CD8-positive, alpha-beta memory T cell (primary cell): Measurements from ENCODE around the gene PIP5K1B. TPM values are rescaled to one million over a fixed set of nuclear protein-coding genes. Genes with fewer than 3 reads are reported as not detected.

ENCODE experiments used
- CTCF ChIA-PET: fragments of 350-600 bp; sonication (Branson Sonifier 250); formaldehyde crosslinking; loops from one replicate; lab custom pipeline; 2021; ENCODE audit warnings: antibody characterized with exemption; lab: Charles Lee
- POLR2A ChIA-PET: fragments of 350-600 bp; sonication (Branson Sonifier 250); formaldehyde crosslinking; loops from one replicate; lab custom pipeline; 2021; ENCODE audit warnings: antibody characterized with exemption; lab: Charles Lee
- DNase-seq, 5 donors: peaks; one replicate each; pipeline versions ENCODE4 v3.0.0 to v3.0.0-alpha.2; 2020 to 2022; ENCODE audit warnings: mixed read lengths in 1 of 5
- H3K27ac ChIP-seq: one replicate; pipeline ENCODE4 v1.7.0; 2013; ENCODE audit warnings: low read depth, mild to moderate bottlenecking, low read length, moderate library complexity
- H3K27me3 ChIP-seq: 2 replicates; pipeline ENCODE4 v1.7.0; 2013; ENCODE audit warnings: low read length, mild to moderate bottlenecking; ENCODE audit not compliant: insufficient read depth, poor library complexity, severe bottlenecking
- H3K36me3 ChIP-seq: 2 replicates; pipeline ENCODE4 v1.7.0; 2013; ENCODE audit warnings: mild to moderate bottlenecking, low read length, moderate library complexity; ENCODE audit not compliant: insufficient read depth
- H3K4me1 ChIP-seq: 2 replicates; pipeline ENCODE4 v1.7.0; 2013; ENCODE audit warnings: mild to moderate bottlenecking, low read length, moderate library complexity; ENCODE audit not compliant: insufficient read depth
- H3K4me3 ChIP-seq: 2 replicates; pipeline ENCODE4 v1.7.0; 2013; ENCODE audit warnings: mild to moderate bottlenecking, low read length
- H3K9me3 ChIP-seq: 2 replicates; pipeline ENCODE4 v1.7.0; 2013; ENCODE audit warnings: mild to moderate bottlenecking, low read length
- H3K27ac Mint-ChIP-seq, 8 donors: one replicate each; pipeline ENCODE4 v1.8.0; 2020 to 2021; ENCODE audit warnings: mixed read lengths in 8 of 8, mild to moderate bottlenecking in 6 of 8, inconsistent platforms in 3 of 8, moderate library complexity in 3 of 8
- H3K27me3 Mint-ChIP-seq, 2 donors: one replicate each; pipeline ENCODE4 v1.8.0; 2020 to 2021; ENCODE audit warnings: mixed read lengths in 2 of 2, mild to moderate bottlenecking in 1 of 2, moderate library complexity in 1 of 2
- H3K36me3 Mint-ChIP-seq, 3 donors: one replicate each; pipeline ENCODE4 v1.8.0; 2020 to 2021; ENCODE audit warnings: mixed read lengths in 3 of 3, inconsistent platforms in 1 of 3, mild to moderate bottlenecking in 1 of 3
- H3K4me1 Mint-ChIP-seq, 3 donors: one replicate each; pipeline ENCODE4 v1.8.0; 2020 to 2021; ENCODE audit warnings: mixed read lengths in 3 of 3, inconsistent platforms in 1 of 3, mild to moderate bottlenecking in 1 of 3
- H3K4me3 Mint-ChIP-seq, 7 donors: one replicate each; pipeline ENCODE4 v1.8.0; 2020 to 2021; ENCODE audit warnings: mixed read lengths in 7 of 7, mild to moderate bottlenecking in 6 of 7, moderate library complexity in 4 of 7, inconsistent platforms in 2 of 7
- H3K9me3 Mint-ChIP-seq, 5 donors: one replicate each; pipeline ENCODE4 v1.8.0; 2020 to 2022; ENCODE audit warnings: mixed read lengths in 5 of 5, mild to moderate bottlenecking in 3 of 5, moderate library complexity in 2 of 5, inconsistent platforms in 1 of 5
- polyA plus RNA-seq: library from polyadenylated mRNA; unstranded; fragments of 300-500 nt; fragmentation: Illumina TruSeq; gene quantifications from one replicate; pipeline ENCODE4 v1.2.3, GENCODE V29; 2021
- total RNA-seq, 2 experiments: library from RNA; stranded (reverse); gene quantifications; one replicate each; pipeline ENCODE4 v1.2.3, GENCODE V29; 2021

The PIP5K1B gene
- total and polyA plus RNA-seq, 3 experiments from 2014 or later: 3.1 TPM; not detected in 1

DNA sequence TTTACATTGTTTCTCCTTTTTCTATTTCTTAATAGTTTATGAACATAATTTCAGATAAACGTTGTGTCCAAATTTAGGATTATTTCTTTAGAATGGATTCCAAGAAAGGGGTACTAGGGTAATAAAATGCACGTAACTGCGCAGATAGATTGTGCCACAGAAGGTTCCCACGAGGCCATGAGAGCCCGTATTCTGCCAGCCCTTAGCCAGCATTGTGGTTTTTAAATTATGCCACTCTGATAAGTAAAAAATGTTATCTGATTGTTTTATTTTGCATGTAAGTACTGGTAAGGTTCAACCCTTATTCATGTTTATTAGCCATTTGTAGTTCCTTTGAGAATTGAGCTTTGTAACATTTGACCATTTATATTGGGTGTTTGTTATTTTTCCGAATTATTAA is 220.1 kb downstream of the PIP5K1B start:
- H3K4me3 ChIP-seq: no peak overlapping the region
- H3K27ac ChIP-seq: no peak overlapping the region
- H3K4me3 Mint-ChIP-seq: no peak overlapping the region
- no peaks in the 10 kb centered on the region for H3K36me3 ChIP-seq
- peaks cover 0 to 21% of the 10 kb centered on the region in 2 donors for H3K27me3 Mint-ChIP-seq
- H3K27ac Mint-ChIP-seq: no peak overlapping the region
- no peaks in the 10 kb centered on the region for H3K4me1 ChIP-seq
- H3K9me3 ChIP-seq: no peaks in the 10 kb centered on the region
- H3K36me3 Mint-ChIP-seq: no peaks in the 10 kb centered on the region
- peaks cover 3% of the 10 kb centered on the region for H3K27me3 ChIP-seq
- no peak for DNase-seq
- H3K4me1 Mint-ChIP-seq: no peaks in the 10 kb centered on the region
- POLR2A ChIA-PET: no interaction called here
- CTCF ChIA-PET: no interaction called here
- no peaks in the 10 kb centered on the region for H3K9me3 Mint-ChIP-seq

DNA sequence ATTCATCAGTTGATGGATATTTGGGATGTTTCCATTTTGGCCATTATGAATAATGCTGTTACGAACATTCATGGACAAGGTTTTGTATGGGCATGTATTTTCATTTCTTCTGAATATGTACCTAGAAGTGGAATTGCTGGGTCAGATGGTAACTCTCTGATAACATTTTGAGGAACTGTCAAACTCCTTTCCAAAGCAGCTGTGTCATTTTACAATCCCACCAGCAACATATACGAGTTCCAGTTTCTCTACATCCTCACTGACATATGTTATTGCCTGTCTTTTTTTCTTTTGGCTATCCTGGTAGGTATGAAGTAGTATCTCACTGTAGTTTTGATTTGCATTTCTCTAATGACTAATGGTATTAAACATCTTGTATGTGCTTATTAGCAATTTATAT is 222.1 kb downstream of the PIP5K1B start:
- H3K27me3 ChIP-seq: peaks cover 5% of the 10 kb centered on the region
- no peak overlapping the region for H3K4me3 ChIP-seq
- POLR2A ChIA-PET: no interaction called here
- no peaks in the 10 kb centered on the region for H3K36me3 ChIP-seq
- Mint-ChIP-seq H3K27ac (no peak overlapping the region), H3K4me3 (no peak overlapping the region), H3K9me3 (no peaks in the 10 kb centered on the region), H3K27me3 (peaks cover 0 to 31% of the 10 kb centered on the region in 2 donors), H3K4me1 (peaks cover 0 to 11% (median 2%) of the 10 kb centered on the region in 3 donors), H3K36me3 (no peaks in the 10 kb centered on the region)
- H3K27ac ChIP-seq: no peak overlapping the region
- CTCF ChIA-PET: no interaction called here
- H3K4me1 ChIP-seq: peaks cover 9% of the 10 kb centered on the region
- H3K9me3 ChIP-seq: no peaks in the 10 kb centered on the region
- no peak for DNase-seq

DNA sequence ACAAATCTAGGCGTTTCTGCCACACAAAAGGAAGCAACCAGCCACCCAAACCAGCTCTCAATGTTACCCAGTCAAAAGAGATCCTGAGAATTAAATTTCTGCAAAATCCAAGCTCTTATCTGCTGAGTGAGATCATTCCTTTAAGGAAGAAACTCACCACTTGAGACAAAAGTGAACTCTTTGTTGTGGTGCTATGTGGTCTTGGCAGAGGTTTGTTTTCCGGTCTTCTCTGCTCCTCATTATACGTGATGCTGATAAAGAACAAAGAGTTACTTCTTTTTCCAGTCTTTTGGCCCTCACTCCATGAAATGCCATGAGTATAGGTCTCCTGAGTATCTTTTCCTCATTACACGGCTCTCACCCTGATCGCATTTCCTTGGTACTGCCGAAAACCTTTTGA is 226.8 kb downstream of the PIP5K1B start:
- no peak overlapping the region for H3K27ac Mint-ChIP-seq
- ChIA-PET CTCF (no interaction called here), POLR2A (no interaction called here)
- Histone ChIP-seq H3K27me3 (peaks cover 5% of the 10 kb centered on the region), H3K4me3 (no peak overlapping the region), H3K27ac (no peak overlapping the region), H3K36me3 (no peaks in the 10 kb centered on the region), H3K9me3 (no peaks in the 10 kb centered on the region), H3K4me1 (peaks cover 9% of the 10 kb centered on the region)
- H3K4me1 Mint-ChIP-seq: peaks cover 0 to 11% (median 2%) of the 10 kb centered on the region in 3 donors
- H3K27me3 Mint-ChIP-seq: peaks cover 3 to 38% of the 10 kb centered on the region in 2 donors
- no peak overlapping the region for H3K4me3 Mint-ChIP-seq
- no peaks in the 10 kb centered on the region for H3K9me3 Mint-ChIP-seq
- peak in 1 of 5 donors; percentile 20 for DNase-seq
- no peaks in the 10 kb centered on the region for H3K36me3 Mint-ChIP-seq

DNA sequence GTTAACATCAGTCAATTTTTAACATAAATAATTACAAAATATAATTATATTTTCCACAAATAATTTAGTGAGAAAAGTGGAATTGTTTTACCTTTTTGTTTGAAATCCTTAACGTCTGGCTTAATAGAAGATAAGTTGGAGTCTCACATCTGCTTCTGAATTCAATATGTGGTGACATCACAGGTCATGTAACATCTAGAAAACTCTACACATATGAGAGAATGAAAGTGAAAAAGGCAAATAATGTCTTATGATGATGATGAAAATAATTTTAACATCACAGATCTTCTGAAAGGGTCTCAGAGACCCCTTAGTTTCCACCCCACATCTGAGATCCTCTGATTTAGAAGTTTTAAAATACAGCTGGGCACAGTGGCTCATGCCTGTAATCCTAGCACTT is 227.4 kb downstream of the PIP5K1B start:
- H3K4me3 Mint-ChIP-seq: no peak overlapping the region
- no peak overlapping the region for H3K4me3 ChIP-seq
- no peaks in the 10 kb centered on the region for H3K36me3 Mint-ChIP-seq
- DNase-seq: no peak
- peaks cover 3 to 36% of the 10 kb centered on the region in 2 donors for H3K27me3 Mint-ChIP-seq
- no peaks in the 10 kb centered on the region for H3K9me3 Mint-ChIP-seq
- POLR2A ChIA-PET: no interaction called here
- H3K27me3 ChIP-seq: peaks cover 5% of the 10 kb centered on the region
- H3K27ac ChIP-seq: no peak overlapping the region
- no peaks in the 10 kb centered on the region for H3K36me3 ChIP-seq
- H3K4me1 ChIP-seq: peaks cover 9% of the 10 kb centered on the region
- H3K9me3 ChIP-seq: no peaks in the 10 kb centered on the region
- no peak overlapping the region for H3K27ac Mint-ChIP-seq
- H3K4me1 Mint-ChIP-seq: peaks cover 0 to 11% (median 2%) of the 10 kb centered on the region in 3 donors
- CTCF ChIA-PET: no interaction called here

DNA sequence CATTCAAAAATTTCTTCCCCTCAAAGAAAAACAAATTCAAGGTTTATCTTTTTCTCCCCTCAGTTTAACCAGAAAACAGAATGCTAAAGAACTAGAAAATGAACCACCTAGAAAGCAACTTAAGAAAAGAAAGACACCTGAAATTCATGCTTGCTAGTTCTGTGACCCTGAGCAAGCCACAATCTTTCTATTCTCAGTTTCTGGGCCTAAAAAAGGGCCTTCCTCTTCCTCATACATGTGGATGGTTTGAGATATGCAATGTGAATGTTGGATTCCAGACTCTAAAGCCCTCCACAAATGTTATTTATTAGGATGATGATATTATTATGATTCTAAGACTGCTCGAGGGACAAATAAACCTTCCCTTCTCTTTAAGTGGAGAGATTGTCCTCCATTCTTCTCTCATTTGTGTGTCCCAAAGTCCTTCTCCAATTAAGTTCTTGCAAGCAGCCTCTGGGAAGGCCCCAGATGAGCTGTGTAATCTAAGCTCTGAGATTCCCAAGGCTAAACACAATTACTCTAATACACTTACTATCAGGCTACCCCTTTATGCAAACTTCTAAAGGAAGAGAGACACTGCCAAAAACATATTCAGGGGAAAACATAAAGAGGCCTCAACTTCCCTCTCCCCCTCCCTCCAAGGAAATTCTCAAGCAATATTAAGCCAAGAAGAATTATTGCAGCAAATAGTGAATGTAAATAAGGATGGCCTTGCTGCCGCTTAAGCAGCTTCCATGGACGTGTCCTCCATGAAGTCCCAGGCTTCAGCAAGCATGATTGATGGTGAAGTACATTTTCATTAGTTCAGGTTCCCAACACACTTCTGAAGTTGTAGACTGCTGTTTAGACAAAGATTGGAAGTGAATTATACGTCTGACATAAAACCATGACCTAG is 228.6 kb downstream of the PIP5K1B start:
- DNase-seq: no peak
- POLR2A ChIA-PET: no interaction called here

DNA sequence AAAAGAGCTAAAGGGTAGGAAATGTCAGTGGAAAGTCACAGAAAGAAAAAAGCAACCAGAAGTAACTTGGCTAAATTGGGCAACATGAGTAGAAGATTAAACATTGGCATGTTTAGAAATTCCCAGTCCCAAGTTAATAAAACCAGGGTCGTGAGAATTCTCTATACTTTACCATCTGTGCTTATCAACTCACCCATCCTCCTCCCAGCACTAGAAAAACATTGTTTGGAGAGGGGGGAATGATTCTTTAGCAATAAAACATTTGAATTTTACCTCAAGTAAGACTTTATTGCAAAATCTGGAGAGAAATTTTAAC is 229.2 kb downstream of the PIP5K1B start:
- Mint-ChIP-seq H3K27ac (no peak overlapping the region), H3K9me3 (no peaks in the 10 kb centered on the region), H3K4me1 (peaks cover 0 to 11% (median 2%) of the 10 kb centered on the region in 3 donors), H3K27me3 (peaks cover 3 to 31% of the 10 kb centered on the region in 2 donors), H3K4me3 (no peak overlapping the region), H3K36me3 (no peaks in the 10 kb centered on the region)
- no peak for DNase-seq
- H3K9me3 ChIP-seq: no peaks in the 10 kb centered on the region
- no peak overlapping the region for H3K4me3 ChIP-seq
- ChIA-PET POLR2A (no interaction called here), CTCF (no interaction called here)
- H3K27ac ChIP-seq: no peak overlapping the region
- H3K4me1 ChIP-seq: peaks cover 9% of the 10 kb centered on the region
- H3K27me3 ChIP-seq: peaks cover 5% of the 10 kb centered on the region
- no peaks in the 10 kb centered on the region for H3K36me3 ChIP-seq

More for the DNA sequence above, 228.6 kb downstream of the PIP5K1B start:
- Mint-ChIP-seq H3K36me3 (no peaks in the 10 kb centered on the region), H3K4me1 (peaks cover 0 to 11% (median 2%) of the 10 kb centered on the region in 3 donors), H3K27me3 (peaks cover 3 to 31% of the 10 kb centered on the region in 2 donors), H3K4me3 (no peak overlapping the region), H3K9me3 (no peaks in the 10 kb centered on the region), H3K27ac (no peak overlapping the region)
- CTCF ChIA-PET: no interaction called here
- H3K9me3 ChIP-seq: no peaks in the 10 kb centered on the region
- no peak overlapping the region for H3K27ac ChIP-seq
- peaks cover 5% of the 10 kb centered on the region for H3K27me3 ChIP-seq
- no peak overlapping the region for H3K4me3 ChIP-seq
- no peaks in the 10 kb centered on the region for H3K36me3 ChIP-seq
- peaks cover 9% of the 10 kb centered on the region for H3K4me1 ChIP-seq

DNA sequence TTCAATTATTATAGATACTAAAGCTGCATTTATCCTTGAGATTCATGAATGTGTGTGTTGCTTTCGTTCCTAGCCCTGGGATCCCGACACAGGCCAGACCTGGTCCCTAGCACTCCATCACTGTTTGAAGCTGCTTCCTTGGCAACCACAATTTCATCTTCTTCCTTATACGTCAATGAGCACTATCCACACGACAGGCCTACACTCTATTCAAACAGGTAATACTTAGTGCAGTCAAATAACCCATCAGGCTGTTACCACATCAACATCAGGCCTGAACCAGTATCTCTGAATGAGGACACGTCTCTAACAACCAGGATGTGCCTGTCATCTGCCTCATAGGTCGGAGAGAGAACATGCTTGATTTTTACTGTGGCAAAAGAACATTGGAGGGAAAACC is 235.5 kb downstream of the PIP5K1B start:
- H3K27ac Mint-ChIP-seq: no peak overlapping the region
- no peak overlapping the region for H3K4me3 ChIP-seq
- no peak overlapping the region for H3K4me3 Mint-ChIP-seq
- no peaks in the 10 kb centered on the region for H3K9me3 ChIP-seq
- ChIA-PET POLR2A (no interaction called here), CTCF (no interaction called here)
- H3K36me3 Mint-ChIP-seq: no peaks in the 10 kb centered on the region
- no peaks in the 10 kb centered on the region for H3K4me1 Mint-ChIP-seq
- no peaks in the 10 kb centered on the region for H3K27me3 ChIP-seq
- H3K9me3 Mint-ChIP-seq: no peaks in the 10 kb centered on the region
- H3K27me3 Mint-ChIP-seq: peaks cover 7 to 9% of the 10 kb centered on the region in 2 donors
- no peaks in the 10 kb centered on the region for H3K4me1 ChIP-seq
- no peak for DNase-seq
- H3K36me3 ChIP-seq: no peaks in the 10 kb centered on the region
- H3K27ac ChIP-seq: no peak overlapping the region

DNA sequence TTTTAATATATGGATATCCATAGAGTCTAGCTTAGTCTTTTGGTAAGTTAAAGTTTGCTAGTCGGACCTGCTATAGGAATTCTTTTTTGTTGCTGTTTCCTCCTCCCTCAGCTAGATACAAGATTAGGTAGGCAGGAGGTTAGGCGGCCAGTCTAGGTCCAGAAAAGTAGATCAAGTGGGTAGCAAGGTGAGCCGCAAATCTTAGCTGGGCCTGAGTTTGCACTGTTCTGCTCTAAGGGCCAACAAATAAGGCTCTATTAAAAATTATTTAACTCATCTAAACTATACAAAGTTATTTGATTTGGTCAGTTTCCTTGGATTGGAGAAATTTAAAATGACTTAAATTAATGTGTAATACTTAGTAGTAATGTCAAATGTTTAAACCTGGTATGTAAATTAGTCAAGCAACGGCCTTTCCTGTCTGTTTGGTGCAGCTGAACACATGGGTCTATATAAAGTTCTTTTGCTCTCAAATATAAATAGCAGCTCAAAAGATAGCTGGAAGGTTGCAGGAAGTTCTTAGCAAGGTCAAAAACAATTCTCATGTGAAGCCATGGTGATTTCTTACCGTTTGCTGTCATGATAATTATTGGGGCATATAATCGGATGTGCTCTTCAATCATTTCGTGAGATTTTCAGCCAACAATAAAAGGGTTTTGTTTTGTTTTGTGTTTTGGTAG is 236.9 kb downstream of the PIP5K1B start:
- Mint-ChIP-seq H3K36me3 (no peaks in the 10 kb centered on the region), H3K27me3 (peaks cover 7 to 14% of the 10 kb centered on the region in 2 donors), H3K9me3 (no peaks in the 10 kb centered on the region), H3K4me3 (no peak overlapping the region), H3K4me1 (no peaks in the 10 kb centered on the region), H3K27ac (no peak overlapping the region)
- Histone ChIP-seq H3K27me3 (no peaks in the 10 kb centered on the region), H3K36me3 (no peaks in the 10 kb centered on the region), H3K9me3 (no peaks in the 10 kb centered on the region), H3K4me3 (no peak overlapping the region), H3K27ac (no peak overlapping the region), H3K4me1 (no peaks in the 10 kb centered on the region)
- no peak for DNase-seq
- ChIA-PET CTCF (no interaction called here), POLR2A (no interaction called here)
